DND-41 (cell line): ENCODE measurements around the gene POLD1.

Source experiments
- ATAC-seq: fragments of 200-7000 bp; cut with Tn5 transposase; 3 replicates; pipeline ENCODE4 v1.9.1; 2021; ENCODE audit warnings: low read depth; ENCODE audit not compliant: insufficient read depth
- DNase-seq: peaks from one replicate; pipeline ENCODE4 v3.0.0-alpha.2; 2020
- H2AFZ ChIP-seq: 2 replicates; pipeline ENCODE4 v1.6.0; 2012; ENCODE audit warnings: low read depth, low read length
- H3K27ac ChIP-seq: 2 replicates; pipeline ENCODE4 v1.5.1; 2012; ENCODE audit warnings: low read length, inconsistent platforms
- H3K27me3 ChIP-seq: fragments of 200-600 bp; sonication (generic); 2 replicates; pipeline ENCODE4 v1.6.0; 2012; ENCODE audit warnings: low read length, mild to moderate bottlenecking, inconsistent platforms; ENCODE audit not compliant: insufficient read depth, poor library complexity
- H3K36me3 ChIP-seq: 2 replicates; pipeline ENCODE4 v1.5.1; 2012; ENCODE audit warnings: low read length, inconsistent platforms; ENCODE audit not compliant: insufficient read depth
- H3K4me1 ChIP-seq: 2 replicates; pipeline ENCODE4 v1.5.1; 2012; ENCODE audit warnings: mild to moderate bottlenecking, low read length; ENCODE audit not compliant: insufficient read depth
- H3K4me2 ChIP-seq: 2 replicates; pipeline ENCODE4 v1.6.0; 2012; ENCODE audit warnings: mild to moderate bottlenecking, moderate library complexity, low read length, inconsistent platforms; ENCODE audit not compliant: insufficient read depth
- H3K4me3 ChIP-seq, 2 experiments: fragments of 200-600 bp in 1 of 2; shearing (Covaris generic) in 1 of 2; 2 replicates each; pipeline ENCODE4 v1.5.1; 2012 to 2016; ENCODE audit warnings: inconsistent platforms in 2 of 2, low read length in 2 of 2, mild to moderate bottlenecking in 2 of 2, low read depth in 1 of 2, moderate library complexity in 1 of 2
- H3K79me2 ChIP-seq: 2 replicates; pipeline ENCODE4 v1.6.0; 2012; ENCODE audit warnings: low read length, inconsistent platforms; ENCODE audit not compliant: insufficient read depth
- H3K9ac ChIP-seq: 2 replicates; pipeline ENCODE4 v1.6.0; 2012; ENCODE audit warnings: low read depth, mild to moderate bottlenecking, inconsistent platforms, low read length, moderate library complexity
- H3K9me3 ChIP-seq: 2 replicates; pipeline ENCODE4 v1.5.1; 2012; ENCODE audit warnings: low read length, moderate library complexity, mild to moderate bottlenecking, inconsistent platforms; ENCODE audit not compliant: insufficient read depth, severe bottlenecking
- H4K20me1 ChIP-seq: 2 replicates; pipeline ENCODE4 v1.6.0; 2012; ENCODE audit warnings: low read length; ENCODE audit not compliant: insufficient read depth
- EZH2 ChIP-seq: IDR thresholded peaks from 3 replicates; pipeline ENCODE4 v1.6.1; 2012; ENCODE audit warnings: borderline replicate concordance, low read depth, mild to moderate bottlenecking, moderate library complexity, low read length, inconsistent platforms; ENCODE audit not compliant: severe bottlenecking
- TF ChIP-seq, protein P1 (sequence below): IDR thresholded peaks from 2 replicates; pipeline ENCODE4 v1.5.1; 2012; ENCODE audit warnings: borderline replicate concordance, low read length, moderate library complexity, mild to moderate bottlenecking; ENCODE audit not compliant: poor library complexity, severe bottlenecking; ENCODE audit errors: extremely low read depth

POLD1 gene

DNA sequence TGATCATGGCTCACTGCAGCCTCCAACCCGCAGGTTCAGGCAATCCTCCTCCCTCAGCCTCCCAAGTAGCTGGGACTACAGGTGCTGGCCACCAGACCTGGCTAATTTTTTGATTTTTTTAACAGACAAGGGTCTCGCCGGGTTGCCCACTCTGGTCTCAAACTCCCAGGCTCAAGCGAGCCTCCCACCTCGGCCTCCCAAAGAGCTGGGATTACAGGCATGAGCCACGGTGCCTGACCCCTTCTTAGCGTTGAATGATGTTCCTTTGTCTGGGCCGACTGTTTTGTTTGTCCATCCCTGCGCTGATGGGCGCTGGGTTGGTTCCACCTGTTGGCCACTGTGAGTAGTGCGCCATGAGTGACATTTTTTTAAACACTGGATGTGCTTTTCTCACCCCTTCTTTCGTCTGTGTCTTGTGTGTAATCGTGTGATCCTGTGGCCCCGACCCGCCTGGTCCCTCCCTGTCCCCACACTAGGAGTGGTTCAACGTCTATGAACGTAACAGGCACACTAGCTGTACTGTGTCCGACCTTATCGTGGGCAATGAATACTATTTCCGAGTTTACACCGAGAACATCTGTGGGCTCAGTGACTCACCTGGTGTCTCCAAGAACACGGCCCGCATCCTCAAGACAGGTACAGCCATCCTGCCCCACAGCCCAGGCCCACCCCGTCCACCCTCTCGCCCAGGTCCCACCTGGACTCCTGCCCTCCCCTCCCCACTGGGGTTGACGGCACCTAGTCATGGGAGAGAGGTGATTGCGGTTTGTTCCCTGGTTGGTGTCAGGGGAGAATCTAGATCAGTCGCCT, 77.1 kb downstream of the POLD1 start:
- H2AFZ ChIP-seq, result peak overlapping the region; percentile 58; the same call in 1 of the 2 replicates
- TF ChIP-seq, protein P1, sequence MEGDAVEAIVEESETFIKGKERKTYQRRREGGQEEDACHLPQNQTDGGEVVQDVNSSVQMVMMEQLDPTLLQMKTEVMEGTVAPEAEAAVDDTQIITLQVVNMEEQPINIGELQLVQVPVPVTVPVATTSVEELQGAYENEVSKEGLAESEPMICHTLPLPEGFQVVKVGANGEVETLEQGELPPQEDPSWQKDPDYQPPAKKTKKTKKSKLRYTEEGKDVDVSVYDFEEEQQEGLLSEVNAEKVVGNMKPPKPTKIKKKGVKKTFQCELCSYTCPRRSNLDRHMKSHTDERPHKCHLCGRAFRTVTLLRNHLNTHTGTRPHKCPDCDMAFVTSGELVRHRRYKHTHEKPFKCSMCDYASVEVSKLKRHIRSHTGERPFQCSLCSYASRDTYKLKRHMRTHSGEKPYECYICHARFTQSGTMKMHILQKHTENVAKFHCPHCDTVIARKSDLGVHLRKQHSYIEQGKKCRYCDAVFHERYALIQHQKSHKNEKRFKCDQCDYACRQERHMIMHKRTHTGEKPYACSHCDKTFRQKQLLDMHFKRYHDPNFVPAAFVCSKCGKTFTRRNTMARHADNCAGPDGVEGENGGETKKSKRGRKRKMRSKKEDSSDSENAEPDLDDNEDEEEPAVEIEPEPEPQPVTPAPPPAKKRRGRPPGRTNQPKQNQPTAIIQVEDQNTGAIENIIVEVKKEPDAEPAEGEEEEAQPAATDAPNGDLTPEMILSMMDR, result peak; percentile 90
- no peak for TF ChIP-seq EZH2
- H3K9me3 ChIP-seq, result no peaks in the 10 kb centered on the region
- no peaks in the 10 kb centered on the region for H3K79me2 ChIP-seq
- H3K4me3 ChIP-seq, result no peak overlapping the region
- no peak overlapping the region for H3K27ac ChIP-seq
- no peak overlapping the region for H3K4me2 ChIP-seq
- ATAC-seq (peak; percentile 84), DNase-seq (peak; percentile 60)
- no peaks in the 10 kb centered on the region for H4K20me1 ChIP-seq
- no peak overlapping the region for H3K9ac ChIP-seq
- no peaks in the 10 kb centered on the region for H3K4me1 ChIP-seq
- H3K36me3 ChIP-seq, result no peaks in the 10 kb centered on the region
- H3K27me3 ChIP-seq, result no peaks in the 10 kb centered on the region

DNA sequence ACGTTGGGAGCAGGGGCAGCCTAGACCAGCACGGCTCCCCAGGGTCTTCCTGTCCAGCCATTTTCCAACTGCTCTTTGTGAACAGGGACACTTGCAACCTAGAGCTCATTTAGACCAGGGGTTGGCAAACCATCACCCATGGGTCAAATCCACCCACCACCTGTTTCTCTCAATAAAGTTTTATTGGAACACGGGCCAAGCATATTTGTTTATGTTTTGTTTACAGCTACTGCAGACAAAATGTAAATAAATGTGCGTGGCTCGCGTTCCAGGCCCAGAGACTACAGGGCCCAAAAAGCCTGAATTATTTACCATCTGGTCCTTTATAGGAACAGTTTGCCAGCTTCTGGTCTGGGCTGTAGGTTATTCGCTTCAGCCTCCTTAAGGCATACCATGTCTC, 78.8 kb downstream of the POLD1 start:
- no peak overlapping the region for H3K9ac ChIP-seq

DNA sequence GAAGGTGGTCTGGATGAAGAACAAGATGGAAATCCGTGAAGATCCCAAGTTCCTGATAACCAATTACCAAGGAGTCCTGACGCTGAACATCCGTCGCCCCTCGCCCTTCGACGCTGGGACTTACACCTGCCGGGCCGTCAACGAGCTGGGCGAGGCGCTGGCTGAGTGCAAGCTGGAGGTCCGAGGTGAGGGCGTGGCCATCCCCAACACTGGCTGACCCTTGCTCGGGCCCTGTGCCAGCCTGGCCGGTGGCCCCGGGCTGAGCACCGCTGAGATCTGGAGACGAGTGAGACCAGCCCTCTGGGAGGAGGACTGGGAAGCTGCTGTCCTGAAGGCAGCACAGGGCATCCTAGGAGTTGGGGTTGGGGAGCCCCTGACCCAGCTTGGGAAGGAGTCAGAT, 80.2 kb downstream of the POLD1 start:
- ATAC-seq (no peak), DNase-seq (no peak)
- Histone ChIP-seq H3K4me2 (no peak overlapping the region), H3K27me3 (no peaks in the 10 kb centered on the region), H3K9ac (no peak overlapping the region), H3K27ac (no peak overlapping the region), H3K4me1 (no peaks in the 10 kb centered on the region), H3K9me3 (no peaks in the 10 kb centered on the region), H3K4me3 (no peak overlapping the region), H2AFZ (no peak overlapping the region), H3K36me3 (no peaks in the 10 kb centered on the region), H3K79me2 (no peaks in the 10 kb centered on the region), H4K20me1 (no peaks in the 10 kb centered on the region)
- TF ChIP-seq, protein P1, result no peak
- no peak for TF ChIP-seq EZH2

More for the DNA sequence above, 78.8 kb downstream of the POLD1 start:
- no peak overlapping the region for H3K4me3 ChIP-seq
- H3K36me3 ChIP-seq, result no peaks in the 10 kb centered on the region
- H4K20me1 ChIP-seq, result no peaks in the 10 kb centered on the region
- no peak overlapping the region for H3K27ac ChIP-seq
- H2AFZ ChIP-seq, result no peak overlapping the region
- DNase-seq, result no peak
- H3K4me2 ChIP-seq, result no peak overlapping the region
- no peaks in the 10 kb centered on the region for H3K27me3 ChIP-seq
- H3K4me1 ChIP-seq, result no peaks in the 10 kb centered on the region
- no peaks in the 10 kb centered on the region for H3K79me2 ChIP-seq
- ATAC-seq, result no peak
- TF ChIP-seq EZH2, result no peak
- TF ChIP-seq, protein P1, result no peak
- no peaks in the 10 kb centered on the region for H3K9me3 ChIP-seq
